Posterior cingulate gyrus (tissue), 11 donors: ENCODE measurements around the gene SDR9C7.
"Not testable (repeated sequence)": the region's sequence is repeated elsewhere in the genome, so short reads cannot be mapped to it uniquely, and the experiment has no call there.

Experiments used
- DNase-seq, 10 donors: peaks; one replicate each; pipeline versions ENCODE4 v3.0.0 to v3.0.0-alpha.2; 2020 to 2021; ENCODE audit warnings: mixed read lengths in 3 of 10
- intact Hi-C: fragments of 100-400 bp; cut with DNase I; formaldehyde crosslinking; loops from one replicate; pipeline ENCODE4 v1.15.1; 2023

SDR9C7 gene

GRCh38 chr12:56880125-56880992, 53.8 kb downstream of the SDR9C7 start:
- no peak for DNase-seq
- intact Hi-C loops, result no loop called here

- intact Hi-C loops, result not testable (repeated sequence)
- peak in 2 of 10 donors; percentile 67 to 79 for DNase-seq
These were observed 54.7 kb downstream of the SDR9C7 start for GRCh38 chr12:56879240-56880124.

GRCh38 chr12:56878010-56878339, 56.2 kb downstream of the SDR9C7 start:
- intact Hi-C loops, result no loop called here
- no peak for DNase-seq

GRCh38 chr12:56877195-56878009, 56.8 kb downstream of the SDR9C7 start:
- intact Hi-C loops, result no loop called here

GRCh38 chr12:56874821-56875220, 59.4 kb downstream of the SDR9C7 start:
- intact Hi-C loops, result no loop called here
- DNase-seq, result no peak

More at GRCh38 chr12:56877195-56878009, 56.8 kb downstream of the SDR9C7 start:
- DNase-seq, result no peak

DNA sequence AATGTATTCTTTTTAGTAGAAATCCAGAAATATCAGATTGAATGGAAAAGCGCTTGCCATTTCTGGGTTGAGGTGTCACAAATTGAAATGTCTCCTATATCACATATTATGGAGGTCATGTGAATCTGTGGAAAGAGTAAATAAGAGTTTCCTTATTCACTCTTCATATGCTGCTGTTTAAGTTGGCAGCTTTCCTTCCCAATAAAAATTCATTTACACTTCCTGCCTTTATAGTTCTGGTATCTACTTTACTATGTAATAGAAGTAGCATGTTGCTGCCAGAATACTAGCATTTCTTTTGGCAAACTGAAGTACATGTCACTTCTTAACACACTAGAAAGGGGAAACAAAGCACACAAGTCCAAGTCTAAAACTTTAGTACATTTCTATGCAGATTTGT, 60.8 kb downstream of the SDR9C7 start:
- no peak for DNase-seq
- intact Hi-C loops, result no loop called here
